ENCODE results near the gene PMM2.
"Not testable (repeated sequence)": the region's sequence is repeated elsewhere in the genome, so short reads cannot be mapped to it uniquely, and the experiment has no call there.

PMM2 gene

GRCh38 chr16:8819411-8820034, 21.9 kb downstream of the PMM2 start:
- no peak for DNase-seq

GRCh38 chr16:8822403-8822802, 24.8 kb downstream of the PMM2 start:
- no peak for DNase-seq

GRCh38 chr16:8826278-8826879, 28.7 kb downstream of the PMM2 start:
- DNase-seq, result no peak

GRCh38 chr16:8828541-8829165, 31.0 kb downstream of the PMM2 start:
- DNase-seq, result no peak

- DNase-seq, result no peak
Measured at GRCh38 chr16:8831450-8831849, 33.8 kb downstream of the PMM2 start.

GRCh38 chr16:8831871-8832716, 34.5 kb downstream of the PMM2 start:
- no peak for DNase-seq

GRCh38 chr16:8832717-8833105, 35.1 kb downstream of the PMM2 start:
- DNase-seq, result no peak

GRCh38 chr16:8836797-8837196, 39.2 kb downstream of the PMM2 start:
- DNase-seq, result not testable (repeated sequence)

GRCh38 chr16:8837594-8837993, 40.0 kb downstream of the PMM2 start:
- not testable (repeated sequence) for DNase-seq

- not testable (repeated sequence) for DNase-seq
Measured at GRCh38 chr16:8842016-8842415, 44.4 kb downstream of the PMM2 start.

- DNase-seq, result not testable (repeated sequence)
Measured at GRCh38 chr16:8843296-8843695, 45.7 kb downstream of the PMM2 start.

- DNase-seq, result no peak
Measured at GRCh38 chr16:8845699-8846298, 48.2 kb downstream of the PMM2 start.

GRCh38 chr16:8846401-8846932, 48.8 kb downstream of the PMM2 start:
- no peak for DNase-seq

- DNase-seq, result no peak
Measured at GRCh38 chr16:8847145-8847544, 49.5 kb downstream of the PMM2 start.

GRCh38 chr16:8847623-8848022, 50.0 kb downstream of the PMM2 start:
- DNase-seq, result no peak

GRCh38 chr16:8848231-8848938, 50.7 kb downstream of the PMM2 start:
- no peak for DNase-seq

- DNase-seq, result peak; percentile 81
Measured at GRCh38 chr16:8848939-8849391, 51.3 kb downstream of the PMM2 start.

- no peak for DNase-seq
Measured at GRCh38 chr16:8849411-8850011, 51.9 kb downstream of the PMM2 start.

- DNase-seq, result peak; percentile 67
Measured at GRCh38 chr16:8850279-8850885, 52.7 kb downstream of the PMM2 start.

- no peak for DNase-seq
Measured at GRCh38 chr16:8851761-8852403, 54.2 kb downstream of the PMM2 start.

All from fibroblast of skin of abdomen (primary cell).